NCI-H2227 (cell line): Measurements from ENCODE around the gene ADGRA3.

ENCODE experiments used
- DNase-seq: peaks from one replicate; lab custom pipeline; 2025; ENCODE audit not compliant: unreplicated experiment; lab: John Stamatoyannopoulos, UW

The ADGRA3 gene

DNA sequence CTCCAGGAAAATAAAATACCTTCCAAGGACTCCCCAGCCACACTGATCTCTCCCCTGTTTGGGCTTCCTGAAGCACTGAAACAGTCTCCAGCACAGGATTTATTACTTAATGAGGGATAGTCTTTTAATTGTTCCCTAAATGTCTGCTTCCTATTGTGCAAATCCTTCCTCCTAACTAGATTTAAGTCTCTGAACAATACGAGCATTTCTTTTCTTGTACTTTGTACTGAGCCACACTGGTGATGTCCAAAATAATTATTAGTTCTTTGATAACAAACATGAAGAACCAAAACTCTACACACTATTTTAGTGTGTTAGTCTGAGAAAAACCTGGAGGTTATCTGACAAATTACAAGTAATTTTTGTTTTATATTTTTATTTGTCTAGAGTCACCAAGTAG, 5.1 kb downstream of the ADGRA3 start:
- no peak for DNase-seq

DNA sequence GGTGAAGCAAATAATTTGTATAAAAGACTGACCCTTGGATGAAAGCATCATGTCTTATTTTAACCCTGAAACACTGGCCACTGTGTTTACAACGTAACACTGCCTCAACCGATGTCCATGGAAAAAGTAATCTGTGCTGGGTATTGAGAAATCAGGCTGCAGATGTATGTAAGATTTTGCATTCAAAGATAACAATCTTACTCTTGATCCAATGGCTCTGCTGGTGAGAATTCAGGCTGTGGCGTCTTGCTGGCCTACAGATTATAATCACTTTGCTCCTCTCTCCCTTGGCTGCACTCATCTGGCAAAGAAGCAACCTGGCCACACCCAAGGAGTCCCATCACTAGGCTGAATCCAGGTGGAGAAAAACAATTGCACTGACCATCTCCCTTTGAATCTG, 7.5 kb downstream of the ADGRA3 start:
- DNase-seq: no peak

DNA sequence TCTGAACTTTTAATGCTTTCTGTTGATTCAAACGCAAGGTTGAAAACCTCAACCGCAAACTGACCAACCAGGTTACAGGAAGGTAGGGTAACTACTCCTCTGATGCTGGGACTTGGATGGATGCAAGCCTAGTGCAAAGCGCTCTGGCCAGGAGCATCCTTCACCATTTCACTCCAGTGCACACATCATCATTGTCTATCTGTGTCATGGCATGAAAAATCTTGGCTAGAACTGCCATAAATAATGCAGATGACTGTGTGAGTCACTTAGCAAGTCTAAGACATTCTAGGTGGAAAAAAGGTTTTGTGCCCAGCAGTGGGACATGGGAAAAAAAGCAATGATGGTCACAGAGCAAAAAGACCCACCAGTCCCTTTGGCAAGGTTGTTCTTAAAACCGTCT, 10.9 kb downstream of the ADGRA3 start:
- DNase-seq: no peak

DNA sequence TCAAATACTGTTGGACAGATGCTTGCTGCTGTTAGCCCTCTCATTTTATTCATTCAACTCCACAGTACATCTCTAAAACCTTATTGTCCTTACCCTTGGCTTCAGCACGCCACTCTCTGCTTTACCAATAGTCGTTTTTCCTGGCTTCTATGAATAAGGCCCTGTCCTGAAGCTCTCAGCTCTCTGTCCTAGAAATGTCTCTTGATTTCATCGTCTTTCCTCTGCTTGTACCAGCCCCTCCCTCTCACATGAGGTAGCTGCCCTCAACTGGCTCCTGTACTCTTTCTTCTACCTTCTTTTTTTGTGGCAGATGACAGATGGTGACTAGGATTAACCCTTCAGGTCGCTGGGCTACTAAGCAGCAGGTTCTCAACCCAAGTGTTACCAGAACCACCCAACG, 11.4 kb downstream of the ADGRA3 start:
- no peak for DNase-seq

DNA sequence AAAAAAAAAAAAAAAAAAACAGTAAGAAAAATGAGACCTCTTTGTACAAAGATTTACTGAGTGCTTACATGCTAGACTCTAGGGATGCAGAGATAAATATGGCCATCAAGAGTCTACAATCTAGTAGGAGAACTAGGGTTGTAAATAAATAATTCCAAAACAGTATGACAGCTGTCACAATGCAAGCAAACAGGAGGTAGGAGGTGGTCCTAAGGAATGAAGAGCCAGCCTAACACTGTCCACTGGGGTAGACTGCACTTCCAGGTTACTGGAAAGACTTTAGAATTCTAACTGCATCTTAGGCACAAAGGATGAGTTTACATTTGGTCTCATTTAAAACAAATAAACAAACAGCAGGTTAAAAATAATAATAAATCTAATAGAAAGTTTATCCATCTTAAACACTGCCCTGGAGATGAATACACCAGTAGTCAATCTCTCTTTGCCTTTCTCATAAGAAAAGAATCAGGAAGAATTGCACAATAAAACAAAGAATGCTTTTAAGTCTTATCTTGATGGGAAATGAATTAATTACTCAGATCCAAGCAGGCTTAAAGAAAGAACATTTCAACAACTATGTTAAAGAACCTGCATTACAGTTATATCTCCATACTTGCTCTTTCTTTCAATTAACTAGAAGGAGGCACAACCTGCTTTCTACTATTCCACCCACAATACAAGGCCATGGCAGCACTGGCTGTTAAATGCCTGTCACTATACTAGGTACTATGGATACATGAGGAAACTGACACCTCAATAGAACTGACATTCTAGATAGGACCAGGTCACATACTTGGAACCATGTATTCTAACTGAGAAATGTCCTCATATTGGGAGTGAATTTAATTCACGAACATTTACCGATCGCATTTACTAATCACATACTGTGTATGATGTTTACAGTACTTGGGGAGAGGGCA, 12.7 kb downstream of the ADGRA3 start:
- no peak for DNase-seq

DNA sequence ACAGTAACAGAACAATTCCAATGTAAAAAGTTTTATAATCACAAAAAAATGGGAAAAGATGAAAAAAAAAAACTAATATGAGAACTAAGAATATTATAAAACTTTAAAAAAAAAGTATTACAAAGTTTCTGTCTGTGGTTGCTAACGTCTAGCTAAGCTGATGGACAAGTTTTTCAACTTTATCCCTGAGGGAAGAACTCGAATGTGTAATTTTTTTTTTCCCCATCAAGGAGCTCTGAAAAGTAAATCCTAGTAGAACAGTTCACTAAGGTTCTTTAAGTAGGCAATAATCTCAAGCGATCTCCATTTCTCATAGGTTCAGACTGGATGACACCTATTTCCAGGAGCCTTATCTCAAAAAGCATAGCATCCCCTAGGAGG, 14.2 kb downstream of the ADGRA3 start:
- no peak for DNase-seq

DNA sequence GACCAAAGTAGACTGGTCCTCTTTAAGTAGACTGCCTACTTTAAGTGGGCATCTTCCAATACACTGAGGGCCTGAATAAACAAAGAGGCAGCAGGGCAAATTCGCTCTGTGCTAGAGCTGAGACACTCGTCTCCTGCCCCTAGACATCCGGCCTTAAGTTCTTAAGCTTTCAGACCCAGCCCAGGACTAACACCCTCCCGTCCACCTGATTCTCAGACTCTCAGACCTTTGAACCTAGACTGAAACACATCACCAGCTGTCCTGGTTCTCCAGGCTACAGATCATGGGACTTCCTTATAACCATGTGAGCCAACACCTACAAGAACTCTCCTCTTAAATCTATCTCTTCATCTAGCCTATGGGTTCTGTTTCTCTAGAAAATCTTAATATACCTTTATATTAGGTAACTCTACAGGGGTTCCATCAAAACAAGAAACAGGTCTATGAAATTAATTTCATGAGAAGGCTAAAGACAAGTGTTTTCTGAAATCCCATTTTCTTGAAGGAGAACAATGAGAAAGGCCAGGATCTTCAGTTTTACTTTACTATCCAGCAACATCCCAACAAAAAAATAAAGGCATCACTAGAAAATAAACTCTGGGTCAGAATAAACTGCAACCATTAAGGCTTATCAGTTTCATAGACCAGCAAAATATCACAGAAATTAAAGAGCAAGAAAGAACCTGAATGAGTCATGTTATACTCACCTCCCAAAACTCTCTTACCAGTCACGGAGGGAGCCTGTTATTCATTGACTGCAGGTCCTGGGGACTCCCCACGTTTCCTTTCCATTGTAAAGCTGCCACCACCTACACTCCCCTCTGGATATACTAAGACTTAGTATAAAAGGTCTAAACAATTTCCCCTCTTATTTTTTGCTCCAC, 14.8 kb downstream of the ADGRA3 start:
- no peak for DNase-seq

DNA sequence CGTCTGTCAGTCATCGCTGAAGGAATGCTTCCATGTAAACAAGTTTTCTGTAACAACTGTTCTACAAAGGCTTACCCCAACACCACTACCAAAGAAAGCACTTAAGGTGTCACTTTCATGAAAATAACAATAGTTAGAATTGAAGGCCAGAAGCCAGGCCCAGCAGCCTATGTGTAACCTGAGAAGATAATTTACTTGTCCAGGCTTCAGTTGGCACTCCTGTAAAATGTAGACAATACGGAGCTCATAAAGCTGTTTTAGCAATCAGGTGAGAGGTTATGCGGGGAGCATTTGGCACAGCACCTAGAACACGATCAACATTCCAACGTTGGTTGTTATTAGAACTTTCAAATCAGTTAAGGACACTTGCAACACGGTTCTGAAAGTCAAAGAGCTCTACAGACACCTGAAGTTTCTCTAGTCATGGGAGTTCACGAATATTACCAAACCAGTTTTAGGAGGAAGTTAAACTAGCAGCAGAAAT, 15.7 kb downstream of the ADGRA3 start:
- DNase-seq: peak; percentile 47

DNA sequence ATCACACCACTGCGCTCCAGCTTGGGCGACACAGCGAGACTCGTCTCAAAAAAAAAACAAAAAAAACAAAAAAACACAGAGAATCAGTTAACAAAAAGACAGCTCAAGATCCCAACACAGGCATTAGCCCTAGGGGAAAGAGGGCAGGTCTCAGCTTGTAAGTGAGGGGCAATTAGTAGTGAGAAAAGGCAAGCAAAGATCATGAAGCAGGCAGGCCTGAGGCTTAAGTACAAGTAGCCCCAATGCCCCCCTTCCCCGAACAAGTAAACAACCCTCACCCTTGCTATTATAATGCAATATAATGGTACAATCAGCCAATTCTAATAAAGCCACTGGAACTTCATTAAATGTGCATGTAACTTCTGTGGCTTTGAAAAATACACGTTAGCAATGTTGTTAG, 17.0 kb downstream of the ADGRA3 start:
- no peak for DNase-seq

DNA sequence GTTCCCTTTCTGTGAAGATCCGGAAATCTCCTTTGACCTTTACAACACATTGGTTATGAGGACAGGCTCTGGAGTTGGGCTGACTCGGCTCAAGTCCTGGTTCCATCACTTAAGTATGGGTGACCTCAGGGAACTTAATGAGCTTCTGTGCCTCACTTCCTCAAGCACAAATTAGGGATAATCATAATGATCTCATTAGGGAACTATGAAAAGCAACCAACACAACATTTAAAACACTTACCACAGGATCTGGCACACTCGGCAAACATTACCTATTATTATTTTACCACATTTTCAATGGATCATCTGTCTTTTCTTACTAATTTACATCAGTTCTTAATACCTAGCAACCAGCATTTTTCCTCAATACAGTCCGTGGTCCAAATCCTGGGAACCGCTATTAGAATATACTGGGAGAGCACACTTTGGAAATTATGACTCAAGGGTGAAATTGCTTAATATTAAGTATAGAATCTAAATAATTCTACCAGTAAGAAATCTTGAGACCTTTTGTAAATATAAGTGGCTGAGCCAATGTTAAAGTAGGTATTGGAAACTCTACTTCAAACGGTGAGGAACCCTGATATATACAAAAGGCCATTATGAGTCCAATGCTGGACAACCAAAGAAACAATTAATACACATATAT, 19.6 kb downstream of the ADGRA3 start:
- DNase-seq: no peak

DNA sequence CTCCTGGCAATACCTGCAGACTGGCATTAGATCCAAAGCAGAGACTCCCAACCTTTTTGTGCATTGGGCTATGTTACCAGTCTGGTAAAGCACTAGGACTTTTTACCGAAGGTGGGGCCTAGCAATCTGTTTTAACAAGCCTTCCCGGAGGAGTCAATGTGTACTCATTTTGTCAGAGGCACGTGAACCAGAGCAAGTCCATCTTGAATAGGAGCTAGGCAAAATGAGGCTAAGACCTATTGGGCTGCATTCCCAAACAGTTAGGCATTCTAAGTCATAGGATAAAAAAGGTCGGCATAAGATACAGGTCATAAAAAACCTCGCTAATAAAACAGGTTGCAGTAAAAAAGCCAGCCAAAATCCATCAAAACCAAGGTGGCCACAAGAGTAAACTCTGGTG, 22.3 kb downstream of the ADGRA3 start:
- no peak for DNase-seq

DNA sequence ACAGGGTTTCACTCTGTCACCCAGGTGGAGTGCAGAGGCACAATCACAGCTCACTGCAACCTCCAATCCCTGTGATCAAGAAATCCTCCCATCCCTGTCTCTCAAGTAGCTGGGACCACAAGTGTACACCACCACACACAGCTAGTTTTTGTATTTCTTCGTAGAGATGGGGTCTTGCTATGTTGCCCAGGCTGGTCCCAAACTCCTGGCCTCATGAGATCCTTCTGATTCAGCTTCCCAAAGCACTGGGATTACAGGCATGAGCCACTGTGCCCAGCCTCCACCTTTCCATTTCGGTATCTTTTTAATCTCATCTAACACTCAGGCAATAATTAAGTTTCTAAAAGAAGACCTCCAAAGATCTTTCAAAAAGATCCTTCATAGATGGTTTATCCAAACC, 22.9 kb downstream of the ADGRA3 start:
- DNase-seq: no peak

DNA sequence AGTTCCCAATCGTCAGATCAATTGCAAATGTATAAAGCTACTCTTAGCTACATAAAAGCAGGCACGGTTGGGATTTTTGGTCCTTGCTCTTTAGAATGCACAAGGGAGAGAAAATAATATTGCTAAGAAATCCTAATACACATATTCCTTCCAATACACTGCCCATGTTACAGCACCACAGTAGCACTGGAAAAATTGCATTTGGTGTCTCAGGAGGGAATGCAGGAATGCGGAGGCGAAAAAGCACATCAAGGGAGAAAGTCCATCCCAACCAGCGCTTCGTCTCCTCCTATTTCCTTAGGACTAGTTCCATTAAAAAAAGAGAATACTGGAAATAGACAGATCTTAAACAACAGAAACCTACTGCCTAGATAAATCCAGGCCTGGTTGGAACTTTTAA, 23.9 kb downstream of the ADGRA3 start:
- DNase-seq: no peak

DNA sequence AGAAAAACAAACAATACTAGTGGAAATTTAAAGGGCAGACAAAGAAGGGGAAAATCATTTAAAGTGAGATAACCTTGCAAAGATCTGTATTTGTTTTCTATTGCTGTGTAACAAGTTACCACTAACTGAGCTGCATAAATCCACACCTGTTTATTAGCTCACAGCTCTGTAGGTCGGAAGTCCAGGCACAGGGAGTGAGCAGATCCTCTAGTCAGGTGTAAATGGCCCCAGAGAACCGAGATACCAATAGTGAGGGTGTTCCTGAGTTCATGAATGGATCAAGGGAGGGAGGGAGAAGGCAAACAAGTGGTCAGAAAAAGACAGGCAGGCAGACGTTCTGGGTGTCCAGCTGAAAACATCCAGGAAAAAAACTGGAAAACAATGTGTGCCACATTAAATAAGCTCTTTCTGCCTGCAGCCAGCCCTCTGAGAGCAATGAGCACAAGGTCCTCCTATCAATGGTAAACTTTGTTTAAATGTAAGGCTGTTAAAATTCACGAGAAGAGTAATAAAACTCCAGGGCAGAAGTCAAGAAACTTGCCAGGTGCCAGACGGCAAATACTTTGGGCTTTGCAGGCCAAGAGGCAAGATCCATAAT, 25.0 kb downstream of the ADGRA3 start:
- no peak for DNase-seq

DNA sequence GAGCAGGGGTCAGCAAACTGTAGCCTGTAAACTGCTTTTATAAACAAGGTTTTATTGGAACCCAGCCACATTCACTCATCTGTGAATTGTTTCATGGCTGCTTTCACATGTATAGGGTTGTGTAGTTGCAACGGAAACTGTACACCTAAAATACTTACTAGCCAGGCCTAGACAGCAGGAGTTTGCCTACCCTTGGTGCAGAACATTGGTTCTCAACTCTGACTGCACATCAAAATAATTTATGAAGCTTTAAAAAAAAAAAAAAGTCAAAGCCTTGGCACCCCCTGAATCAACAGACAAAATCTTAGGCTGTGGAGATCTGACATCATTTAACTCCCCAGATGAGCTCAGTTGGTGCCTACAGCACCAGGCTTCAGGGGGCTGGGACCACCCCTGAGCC, 27.8 kb downstream of the ADGRA3 start:
- no peak for DNase-seq

DNA sequence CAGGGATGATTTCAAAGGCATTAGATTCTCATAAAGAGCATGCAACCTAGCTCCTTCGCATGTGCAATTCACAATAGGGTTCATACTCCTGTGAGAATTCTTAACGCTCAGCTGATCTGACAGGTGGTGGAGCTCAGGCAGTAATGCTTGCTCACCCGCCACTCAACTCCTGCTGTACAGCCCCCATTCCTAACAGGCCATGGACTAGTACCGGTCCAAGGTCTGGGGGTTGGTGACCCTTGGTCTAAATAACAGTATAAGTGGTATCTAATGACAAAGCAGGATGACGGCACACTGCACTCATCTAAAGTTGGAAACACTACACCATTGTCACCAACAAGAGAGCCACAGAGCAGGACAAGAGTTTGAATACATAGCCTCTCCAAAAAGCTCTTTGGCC, 28.5 kb downstream of the ADGRA3 start:
- no peak for DNase-seq

DNA sequence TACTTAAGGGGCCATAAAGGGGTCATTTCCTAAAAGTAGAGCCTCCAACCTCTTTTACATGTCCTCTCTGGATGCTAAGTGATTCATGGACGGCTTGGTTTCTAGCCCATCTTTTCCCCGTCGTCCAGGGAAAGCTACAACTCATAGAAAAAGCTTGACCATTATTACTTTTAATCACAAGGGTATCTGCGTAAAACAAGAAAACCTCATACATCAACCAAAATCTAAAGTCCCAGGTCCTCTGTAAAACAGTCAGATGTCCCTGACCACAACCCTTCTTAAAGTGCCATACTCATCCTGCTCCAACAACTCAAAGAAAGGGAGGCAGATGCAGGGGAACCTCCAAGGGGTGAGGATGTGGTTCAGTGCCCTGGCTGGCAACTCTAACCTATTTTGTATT, 29.6 kb downstream of the ADGRA3 start:
- DNase-seq: no peak

DNA sequence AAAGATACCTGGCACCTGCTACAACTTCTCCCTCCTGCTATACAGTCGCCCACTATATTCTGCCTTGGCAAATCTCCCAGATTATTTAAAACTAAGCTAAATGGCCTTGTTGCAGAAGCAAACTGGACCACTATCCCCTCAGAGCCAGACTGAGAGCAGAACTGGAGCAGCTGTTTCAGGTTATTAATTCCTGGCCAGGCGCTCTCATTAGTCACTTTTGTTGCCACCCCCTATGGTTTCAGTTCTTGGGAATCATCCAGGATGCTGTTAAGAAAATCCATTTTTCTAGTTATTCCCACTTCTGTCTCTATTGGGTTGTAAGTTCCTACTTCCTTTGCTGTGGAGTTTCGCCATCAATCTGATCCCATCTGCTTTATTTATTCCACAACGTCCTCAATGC, 30.1 kb downstream of the ADGRA3 start:
- peak; percentile 23 for DNase-seq

DNA sequence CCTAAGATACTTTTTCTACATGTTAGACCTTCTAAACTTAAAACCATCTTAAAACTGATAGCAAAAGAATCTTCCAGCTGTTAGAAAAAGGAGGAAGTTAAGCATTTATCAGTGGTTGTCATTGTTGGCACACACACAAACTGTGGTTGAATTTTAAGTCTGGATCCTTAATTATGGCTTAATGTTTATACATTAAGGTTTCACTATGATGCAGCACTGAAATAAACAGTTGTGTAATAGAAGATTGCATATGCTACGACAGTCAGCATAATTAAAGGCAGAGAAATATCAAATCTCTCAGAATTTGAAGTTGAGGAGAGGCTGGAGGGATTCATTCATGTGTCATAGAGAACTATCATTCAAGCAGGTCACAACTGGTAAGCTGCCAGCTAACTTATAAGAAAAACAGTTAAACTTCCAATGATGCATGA, 32.3 kb downstream of the ADGRA3 start:
- DNase-seq: no peak

DNA sequence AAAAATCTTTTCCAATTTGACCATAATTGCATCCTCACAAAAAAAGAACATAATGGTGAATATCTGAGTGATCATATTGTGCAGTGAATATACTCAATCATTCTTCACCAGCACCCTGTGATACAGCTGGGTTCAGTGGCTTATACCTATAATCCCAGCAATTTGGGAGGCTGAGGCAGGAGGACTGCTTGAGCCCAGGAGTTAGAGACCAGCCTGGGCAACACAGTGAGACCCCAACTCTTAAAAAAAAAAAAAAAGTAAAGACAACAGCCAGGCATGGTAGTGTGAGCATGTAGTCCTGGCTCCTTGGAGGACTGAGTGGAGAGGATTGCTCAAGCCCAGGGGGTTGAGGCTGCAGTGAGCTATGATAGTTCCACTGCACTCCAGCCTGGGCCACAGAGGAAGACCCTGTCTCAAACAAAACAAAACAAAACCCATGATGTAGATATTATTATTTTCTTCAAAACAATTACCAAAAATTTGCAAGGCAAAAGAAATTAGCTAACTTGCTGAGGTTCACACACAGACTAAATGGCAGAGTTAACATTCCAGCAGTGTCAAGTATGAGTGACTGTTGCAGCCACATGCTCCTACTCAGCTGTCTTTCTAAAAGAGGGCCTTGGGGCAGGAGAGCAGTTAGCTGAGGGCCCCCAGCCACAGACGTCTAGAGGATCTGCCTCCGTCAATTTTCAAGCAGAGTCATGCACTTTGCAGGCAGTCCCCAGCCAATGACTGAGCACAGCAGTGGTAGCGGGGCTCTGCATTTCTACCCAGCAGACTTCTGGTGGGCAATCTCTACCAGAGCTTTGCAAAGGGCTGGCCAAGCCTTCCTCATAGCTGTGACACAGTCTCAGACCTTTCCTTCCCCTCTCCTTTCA, 33.4 kb downstream of the ADGRA3 start:
- no peak for DNase-seq
